NK-92 treated with Interleukin-12 subunit alpha and Interleukin-12 subunit beta, amount 100 ng/mL, for 24 hours (cell line): ENCODE results near the gene LRGUK.

Source experiments
- DNase-seq: peaks from one replicate; lab custom pipeline; 2025; lab: John Stamatoyannopoulos, UW

The LRGUK gene

GRCh38 chr7:134301592-134301991 lies 174.5 kb downstream of the LRGUK start:
- DNase-seq, result no peak

- DNase-seq, result no peak
Measured at GRCh38 chr7:134302120-134302519, 175.0 kb downstream of the LRGUK start.

GRCh38 chr7:134307320-134307719 lies 180.2 kb downstream of the LRGUK start:
- DNase-seq, result no peak

GRCh38 chr7:134308548-134308947 lies 181.4 kb downstream of the LRGUK start:
- no peak for DNase-seq

GRCh38 chr7:134311807-134312206 lies 184.7 kb downstream of the LRGUK start:
- DNase-seq, result no peak

- DNase-seq, result no peak
Measured at GRCh38 chr7:134312717-134313116, 185.6 kb downstream of the LRGUK start.

GRCh38 chr7:134313543-134313942 lies 186.4 kb downstream of the LRGUK start:
- DNase-seq, result no peak
